ENCODE results near the gene BIN2.
A peak's percentile ranks its signal among the peaks of the same experiment; 100 is the strongest.

The BIN2 gene

GRCh38 chr12:51370667-51371066 is 46.7 kb upstream of the BIN2 start:
- no peaks in the 10 kb centered on the region for H3K27me3 ChIP-seq (ENCODE audit: insufficient read depth, low read depth)
- no peak overlapping the region for H3K4me2 ChIP-seq
- H3K4me3 ChIP-seq (IDR thresholded peaks at IDR 0.05; ENCODE audit: insufficient read depth, low read depth, low read length), result no peak overlapping the region
- no peaks in the 10 kb centered on the region for H4K20me1 ChIP-seq (ENCODE audit: insufficient read depth)
- peaks cover 25% of the 10 kb centered on the region for H3K4me1 ChIP-seq (ENCODE audit: low read depth, poor library complexity, severe bottlenecking)
- no peaks in the 10 kb centered on the region for H3K79me2 ChIP-seq (ENCODE audit: insufficient read depth, low read depth)
- no peak overlapping the region for H2AFZ ChIP-seq (ENCODE audit: low read depth)
- TF ChIP-seq CTCF (conservative IDR thresholded peaks at IDR 0.05; ENCODE audit: low read depth, low read length), result no peak
- no peak overlapping the region for H3K27ac ChIP-seq
- H3K36me3 ChIP-seq (ENCODE audit: insufficient read depth), result no peaks in the 10 kb centered on the region
- H3K9ac ChIP-seq, result no peak overlapping the region

GRCh38 chr12:51369581-51369980 is 45.6 kb upstream of the BIN2 start:
- Histone ChIP-seq H3K9ac (no peak overlapping the region; the same call in 1 of the 2 replicates), H3K4me2 (peak overlapping the region; percentile 59), H3K4me1 (ENCODE audit: low read depth, poor library complexity, severe bottlenecking) (peaks cover 25% of the 10 kb centered on the region), H3K27me3 (ENCODE audit: insufficient read depth, low read depth) (no peaks in the 10 kb centered on the region), H3K4me3 (IDR thresholded peaks at IDR 0.05; ENCODE audit: insufficient read depth, low read depth, low read length) (no peak overlapping the region), H3K36me3 (ENCODE audit: insufficient read depth) (no peaks in the 10 kb centered on the region), H2AFZ (ENCODE audit: low read depth) (peak overlapping the region; percentile 59; the same call in 1 of the 2 replicates), H4K20me1 (ENCODE audit: insufficient read depth) (no peaks in the 10 kb centered on the region), H3K79me2 (ENCODE audit: insufficient read depth, low read depth) (no peaks in the 10 kb centered on the region), H3K27ac (peak overlapping the region; percentile 49; the same call in 1 of the 2 replicates)
- no peak for TF ChIP-seq CTCF (conservative IDR thresholded peaks at IDR 0.05; ENCODE audit: low read depth, low read length)

- Histone ChIP-seq H2AFZ (ENCODE audit: low read depth) (peak overlapping the region; percentile 59), H3K4me1 (ENCODE audit: low read depth, poor library complexity, severe bottlenecking) (peaks cover 25% of the 10 kb centered on the region), H3K4me2 (peak overlapping the region; percentile 59), H4K20me1 (ENCODE audit: insufficient read depth) (no peaks in the 10 kb centered on the region), H3K9ac (peak overlapping the region; percentile 10; the same call in 1 of the 2 replicates), H3K79me2 (ENCODE audit: insufficient read depth, low read depth) (no peaks in the 10 kb centered on the region), H3K4me3 (IDR thresholded peaks at IDR 0.05; ENCODE audit: insufficient read depth, low read depth, low read length) (no peak overlapping the region), H3K27me3 (ENCODE audit: insufficient read depth, low read depth) (no peaks in the 10 kb centered on the region), H3K36me3 (ENCODE audit: insufficient read depth) (no peaks in the 10 kb centered on the region), H3K27ac (peak overlapping the region; percentile 49)
- no peak for TF ChIP-seq CTCF (conservative IDR thresholded peaks at IDR 0.05; ENCODE audit: low read depth, low read length)
Measured at GRCh38 chr12:51368640-51369517, 44.9 kb upstream of the BIN2 start.

GRCh38 chr12:51365276-51365675 is 41.3 kb upstream of the BIN2 start:
- no peak overlapping the region for H3K4me3 ChIP-seq (IDR thresholded peaks at IDR 0.05; ENCODE audit: insufficient read depth, low read depth, low read length)
- TF ChIP-seq CTCF (conservative IDR thresholded peaks at IDR 0.05; ENCODE audit: low read depth, low read length), result no peak
- no peaks in the 10 kb centered on the region for H3K36me3 ChIP-seq (ENCODE audit: insufficient read depth)
- H4K20me1 ChIP-seq (ENCODE audit: insufficient read depth), result no peaks in the 10 kb centered on the region
- no peak overlapping the region for H2AFZ ChIP-seq (ENCODE audit: low read depth)
- no peaks in the 10 kb centered on the region for H3K79me2 ChIP-seq (ENCODE audit: insufficient read depth, low read depth)
- H3K9ac ChIP-seq, result no peak overlapping the region
- H3K27me3 ChIP-seq (ENCODE audit: insufficient read depth, low read depth), result no peaks in the 10 kb centered on the region
- no peak overlapping the region for H3K4me2 ChIP-seq
- no peak overlapping the region for H3K27ac ChIP-seq
- peaks cover 25% of the 10 kb centered on the region for H3K4me1 ChIP-seq (ENCODE audit: low read depth, poor library complexity, severe bottlenecking)
